ENCODE data around the gene LCN15. TPM values are rescaled to one million over a fixed set of nuclear protein-coding genes. Genes with fewer than 3 reads are reported as not detected.
A peak's percentile ranks its signal among the peaks of the same experiment; 100 is the strongest.

The LCN15 gene
- total and polyA plus RNA-seq, 10 of the 15 experiments (the other 5 are each of a cell fraction or from before 2014, with no cell fraction given), result 0.37 to 0.50 TPM; not detected in 8

GRCh38 chr9:136741883-136742571 is 22.3 kb downstream of the LCN15 start:
- DNase-seq (ENCODE audit: low read depth, low spot score), result no peak
- Histone ChIP-seq H3K27ac (ENCODE audit: control insufficient read depth, insufficient read depth) (no peak overlapping the region), H3K4me3 (peak overlapping the region; percentile 33; the same call in 1 of the 2 replicates), H3K27me3 (replicated peaks in 1 of 2; ENCODE audit: control insufficient read depth in 2 of 2, insufficient read depth in 2 of 2, low read length in 1 of 2) (peaks cover 0 to 8% of the 10 kb centered on the region in 2 experiments; a peak in 3 of 4 replicates), H4K20me1 (ENCODE audit: control insufficient read depth, insufficient read depth) (no peaks in the 10 kb centered on the region), H3K9me3 (replicated peaks; ENCODE audit: control insufficient read depth, insufficient read depth, low read length) (no peaks in the 10 kb centered on the region), H3K4me2 (ENCODE audit: control insufficient read depth, insufficient read depth) (peak overlapping the region; percentile 79), H3K9ac (ENCODE audit: control insufficient read depth, insufficient read depth, low read length) (no peak overlapping the region), H3K36me3 (ENCODE audit: control insufficient read depth in 2 of 2, insufficient read depth in 2 of 2, low read length in 1 of 2) (no peaks in the 10 kb centered on the region), H3K4me1 (ENCODE audit: control insufficient read depth, insufficient read depth, low read length) (peaks cover 15% of the 10 kb centered on the region), H3K79me2 (ENCODE audit: control insufficient read depth, insufficient read depth, low read length) (no peaks in the 10 kb centered on the region), H2AFZ (ENCODE audit: control insufficient read depth, low read depth, low read length) (peak overlapping the region; percentile 44)
- ATAC-seq, result peak; percentile 78
- ChIA-PET CTCF (interaction anchor here (0.6 to 1.8 kb wide), 9 partner anchors 9 to 325 kb away, joined by 3 to 7 read pairs (median 4); partner anchors contain the start of gene LCN8), RAD21 (ENCODE audit: unreplicated experiment) (interaction anchor here (0.7 to 0.9 kb wide), 5 partner anchors 12 to 293 kb away, joined by 3 to 5 read pairs (median 3); no protein-coding TSS in a partner anchor), SMC1A (ENCODE audit: uncharacterized antibody, unreplicated experiment) (interaction anchor here (1.0 to 2.2 kb wide), 3 partner anchors 15 to 41 kb away, joined by 3 to 7 read pairs (median 3); no protein-coding TSS in a partner anchor), POLR2A (interaction anchor here (0.6 to 2.3 kb wide), 6 partner anchors 13 to 784 kb away, joined by 3 to 15 read pairs (median 3); partner anchors contain the start of gene AGPAT2)
- no peak for FAIRE-seq
- BruUV-seq (replicated peaks), result no TSS peak
- 5% methylated on average over 31 of the region's 32 CpGs for WGBS (ENCODE audit: insufficient coverage, insufficient replicate concordance, low lambda C conversion rate, missing lambda C conversion rate)
- in situ Hi-C loops (cut with MboI), result no loop called here
- intact Hi-C loops (cut with micrococcal nuclease; ENCODE audit: unreplicated experiment), result no loop called here
- TF ChIP-seq TCF12 (IDR thresholded peaks at IDR 0.05; ENCODE audit: low read depth, low read length), result 0 out of 2 replicates have a peak, but pooled peaks have one; percentile 7
- TF ChIP-seq POLR2AphosphoS5 (IDR thresholded peaks at IDR 0.05; ENCODE audit: low read length), result no peak
- no peak for TF ChIP-seq PAX5 (IDR thresholded peaks at IDR 0.05; ENCODE audit: borderline replicate concordance, low read depth, low read length)
- no peak for TF ChIP-seq TARDBP (IDR thresholded peaks at IDR 0.05; ENCODE audit: borderline replicate concordance)
- TF ChIP-seq IKZF1 (conservative IDR thresholded peaks at IDR 0.05), result peak; percentile 76
- TF ChIP-seq DPF2 (IDR thresholded peaks at IDR 0.05), result peak; percentile 76
- peak; percentile 14; the same call in 1 of the 2 replicates for TF ChIP-seq RUNX3 (IDR thresholded peaks at IDR 0.05; ENCODE audit: low read length)
- peak; percentile 55; the same call in 1 of the 2 replicates for TF ChIP-seq GATAD2B (conservative IDR thresholded peaks at IDR 0.05; ENCODE audit: low read depth)
- 0 out of 2 replicates have a peak, but pooled peaks have one; percentile 7 for TF ChIP-seq EED (IDR thresholded peaks at IDR 0.05; ENCODE audit: low read depth)
- TF ChIP-seq RAD51 (IDR thresholded peaks at IDR 0.05), result no peak
- TF ChIP-seq BACH1 (IDR thresholded peaks at IDR 0.05; ENCODE audit: borderline replicate concordance), result no peak
- TF ChIP-seq EGR1 (IDR thresholded peaks at IDR 0.05; ENCODE audit: borderline replicate concordance in 1 of 2, low read depth in 2 of 2, low read length in 2 of 2), result peak in 1 of 2 experiments; percentile 94; a peak in 2 of 3 replicates
- peak; percentile 89 for TF ChIP-seq HSF1 (IDR thresholded peaks at IDR 0.05; ENCODE audit: low read depth, low read length)
- 0 out of 2 replicates have a peak, but pooled peaks have one; percentile 37 for TF ChIP-seq NBN (IDR thresholded peaks at IDR 0.05)
- TF ChIP-seq RFX5 (IDR thresholded peaks at IDR 0.05; ENCODE audit: low read depth, low read length), result peak; percentile 72; the same call in 1 of the 2 replicates
- peak; percentile 40 for TF ChIP-seq BCL3 (IDR thresholded peaks at IDR 0.05; ENCODE audit: borderline replicate concordance, insufficient read depth, low read depth, low read length, poor library complexity, severe bottlenecking)
- no peak for TF ChIP-seq FOXM1 (IDR thresholded peaks at IDR 0.05; ENCODE audit: low read depth, low read length)
- no peak for TF ChIP-seq CEBPZ (IDR thresholded peaks at IDR 0.05; ENCODE audit: low read depth, low read length)
- no peak for TF ChIP-seq ZNF622 (IDR thresholded peaks at IDR 0.05)
